HepG2 (cell line): ENCODE data around the gene GATM.

Experiments
- ZNF678 ChIP-seq: sonication (generic); formaldehyde crosslinking; IDR thresholded peaks from 2 replicates; pipeline ENCODE4 v1.4.0; 2020; ENCODE audit warnings: mild to moderate bottlenecking, missing genetic modification reagents
- TF ChIP-seq, protein P1 (sequence below): sonication (generic); formaldehyde crosslinking; IDR thresholded peaks from 2 replicates; pipeline ENCODE4 v1.4.0; 2020; ENCODE audit warnings: mild to moderate bottlenecking, missing genetic modification reagents

DNA sequence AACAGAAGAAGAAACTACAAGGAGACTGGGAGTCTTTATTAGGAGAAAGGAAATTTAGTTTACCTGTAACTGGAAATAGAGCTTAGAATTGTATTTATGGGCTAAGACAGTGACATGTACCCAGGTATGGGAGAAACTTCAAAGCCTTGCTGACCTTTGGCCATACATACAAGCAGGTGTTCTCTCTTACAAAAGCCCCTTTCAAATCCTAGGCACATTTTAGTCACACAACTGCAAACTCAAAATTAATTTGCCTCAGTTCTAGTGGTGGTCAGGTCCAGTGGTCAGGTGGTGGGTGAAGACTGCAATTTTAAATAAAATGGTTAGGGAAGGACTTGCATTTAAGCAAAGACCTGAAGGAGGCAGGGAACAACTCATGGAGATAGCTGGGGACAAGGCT is 30.4 kb downstream of the GATM start:
- no peak for TF ChIP-seq ZNF678
- TF ChIP-seq, protein P1, sequence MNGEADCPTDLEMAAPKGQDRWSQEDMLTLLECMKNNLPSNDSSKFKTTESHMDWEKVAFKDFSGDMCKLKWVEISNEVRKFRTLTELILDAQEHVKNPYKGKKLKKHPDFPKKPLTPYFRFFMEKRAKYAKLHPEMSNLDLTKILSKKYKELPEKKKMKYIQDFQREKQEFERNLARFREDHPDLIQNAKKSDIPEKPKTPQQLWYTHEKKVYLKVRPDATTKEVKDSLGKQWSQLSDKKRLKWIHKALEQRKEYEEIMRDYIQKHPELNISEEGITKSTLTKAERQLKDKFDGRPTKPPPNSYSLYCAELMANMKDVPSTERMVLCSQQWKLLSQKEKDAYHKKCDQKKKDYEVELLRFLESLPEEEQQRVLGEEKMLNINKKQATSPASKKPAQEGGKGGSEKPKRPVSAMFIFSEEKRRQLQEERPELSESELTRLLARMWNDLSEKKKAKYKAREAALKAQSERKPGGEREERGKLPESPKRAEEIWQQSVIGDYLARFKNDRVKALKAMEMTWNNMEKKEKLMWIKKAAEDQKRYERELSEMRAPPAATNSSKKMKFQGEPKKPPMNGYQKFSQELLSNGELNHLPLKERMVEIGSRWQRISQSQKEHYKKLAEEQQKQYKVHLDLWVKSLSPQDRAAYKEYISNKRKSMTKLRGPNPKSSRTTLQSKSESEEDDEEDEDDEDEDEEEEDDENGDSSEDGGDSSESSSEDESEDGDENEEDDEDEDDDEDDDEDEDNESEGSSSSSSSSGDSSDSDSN (CRISPR knock-in tag), result no peak
